OCI-LY7 (cell line): Measurements from ENCODE around the gene TRIM33. TPM values are rescaled to one million over a fixed set of nuclear protein-coding genes. Genes with fewer than 3 reads are reported as not detected.

Source experiments
- BruUV-seq: library from RNA; stranded (reverse); fragments of 400-500 nt; replicated peaks from 2 replicates; lab custom pipeline; 2021; lab: Mats Ljungman, UMichigan
- CTCF ChIA-PET: fragments of 300-600 bp; sonication (Branson Sonifier 250); formaldehyde crosslinking; loops from one replicate; lab custom pipeline; 2022; ENCODE audit warnings: antibody characterized with exemption; ENCODE audit not compliant: unreplicated experiment; lab: Charles Lee
- POLR2A ChIA-PET: fragments of 300-600 bp; sonication (Branson Sonifier 250); formaldehyde crosslinking; loops from one replicate; lab custom pipeline; 2022; ENCODE audit warnings: antibody characterized with exemption; lab: Charles Lee
- DNase-seq: peaks from one replicate; pipeline ENCODE4 v3.0.0-alpha.2; 2015; ENCODE audit warnings: low spot score
- H2AFZ ChIP-seq: fragments of 200-600 bp; sonication (generic), shearing (Covaris generic); 2 replicates; pipeline ENCODE4 v1.6.1; 2014; ENCODE audit warnings: mild to moderate bottlenecking, antibody characterized with exemption, low read length, moderate library complexity
- H3K27ac ChIP-seq: fragments of 200-600 bp; sonication (generic); 2 replicates; pipeline ENCODE4 v1.5.1; 2014; ENCODE audit warnings: mixed run types, low read depth, mild to moderate bottlenecking, moderate library complexity, low read length, inconsistent platforms; ENCODE audit not compliant: poor library complexity, severe bottlenecking
- H3K36me3 ChIP-seq: fragments of 200-600 bp; sonication (generic); 2 replicates; pipeline ENCODE4 v1.6.1; 2014; ENCODE audit warnings: mild to moderate bottlenecking, antibody characterized with exemption, low read length, moderate library complexity, mixed read lengths; ENCODE audit not compliant: insufficient read depth
- H3K4me1 ChIP-seq: fragments of 200-600 bp; sonication (generic); 2 replicates; pipeline ENCODE4 v1.5.1; 2014; ENCODE audit warnings: mild to moderate bottlenecking, low read length; ENCODE audit not compliant: insufficient read depth, poor library complexity, severe bottlenecking
- H3K4me2 ChIP-seq: fragments of 200-600 bp; sonication (generic); 2 replicates; pipeline ENCODE4 v1.6.1; 2014; ENCODE audit warnings: mild to moderate bottlenecking, low read length
- H3K4me3 ChIP-seq: fragments of 200-600 bp; sonication (generic); 2 replicates; pipeline ENCODE4 v1.5.1; 2014; ENCODE audit warnings: mild to moderate bottlenecking, low read depth, low read length; ENCODE audit not compliant: poor library complexity, severe bottlenecking
- H3K79me2 ChIP-seq: fragments of 200-600 bp; sonication (generic); 2 replicates; pipeline ENCODE4 v1.6.1; 2016; ENCODE audit warnings: low read depth, mild to moderate bottlenecking, low read length, moderate library complexity, mixed read lengths; ENCODE audit not compliant: insufficient read depth
- H3K9me2 ChIP-seq: fragments of 200-600 bp; sonication (generic); 2 replicates; pipeline ENCODE4 v1.6.1; 2016; ENCODE audit warnings: mild to moderate bottlenecking, low read length, mixed read lengths; ENCODE audit not compliant: insufficient read depth
- H3K9me3 ChIP-seq: fragments of 200-600 bp; sonication (generic); 2 replicates; pipeline ENCODE4 v1.6.1; 2014; ENCODE audit warnings: mild to moderate bottlenecking, mixed run types, low read length, mixed read lengths
- H4K20me1 ChIP-seq: fragments of 200-600 bp; sonication (generic); 2 replicates; pipeline ENCODE4 v1.6.1; 2014; ENCODE audit warnings: mild to moderate bottlenecking, antibody characterized with exemption, low read length, moderate library complexity, mixed read lengths; ENCODE audit not compliant: insufficient read depth
- CTCF ChIP-seq: fragments of 200-600 bp; sonication (generic); conservative IDR thresholded peaks from 2 replicates; pipeline ENCODE4 v1.5.1; 2014; ENCODE audit warnings: mild to moderate bottlenecking, antibody characterized with exemption, low read length, moderate library complexity, mixed read lengths
- EZH2phosphoT487 ChIP-seq: fragments of 200-600 bp; sonication (generic); IDR thresholded peaks from 2 replicates; pipeline ENCODE4 v1.6.1; 2018; ENCODE audit warnings: low read depth, borderline replicate concordance, mild to moderate bottlenecking, mixed run types, antibody characterized with exemption, low read length, moderate library complexity, mixed read lengths
- intact Hi-C: fragments of 100-400 bp; cut with micrococcal nuclease; formaldehyde crosslinking; loops from one replicate; pipeline ENCODE4 v1.10.0; 2022; ENCODE audit not compliant: unreplicated experiment
- total RNA-seq, 2 experiments: library from RNA; depleted of rRNA in 1 of 2; stranded (reverse); fragments of >200 nt in 1 of 2; shearing (Covaris generic) in 1 of 2; gene quantifications; 2 replicates each; pipeline ENCODE4 v1.2.3, GENCODE V29; 2014 to 2022

Gene TRIM33
- total RNA-seq, 2 experiments from 2014 or later, result 43.0 to 44.7 TPM

GRCh38 chr1:114540821-114541220, 29.8 kb upstream of the TRIM33 start:
- Histone ChIP-seq H3K9me2 (no peaks in the 10 kb centered on the region), H3K9me3 (no peaks in the 10 kb centered on the region), H3K4me2 (no peak overlapping the region), H2AFZ (no peak overlapping the region), H4K20me1 (no peaks in the 10 kb centered on the region), H3K36me3 (no peaks in the 10 kb centered on the region), H3K4me1 (no peaks in the 10 kb centered on the region), H3K27ac (no peak overlapping the region), H3K4me3 (no peak overlapping the region), H3K79me2 (no peaks in the 10 kb centered on the region)
- POLR2A ChIA-PET, result no interaction called here
- CTCF ChIA-PET, result interaction anchor here (0.5 kb wide), 1 partner anchor 18 kb away, joined by 3 read pairs; no protein-coding TSS in a partner anchor
- DNase-seq, result no peak
- BruUV-seq, result no TSS peak
- intact Hi-C loops, result no loop called here
- no peak for TF ChIP-seq EZH2phosphoT487
- no peak for TF ChIP-seq CTCF

- no peak for TF ChIP-seq CTCF
- no peak for DNase-seq
- Histone ChIP-seq H3K27ac (no peak overlapping the region), H3K36me3 (no peaks in the 10 kb centered on the region), H3K79me2 (no peaks in the 10 kb centered on the region), H3K4me3 (no peak overlapping the region), H3K4me2 (no peak overlapping the region), H3K9me3 (no peaks in the 10 kb centered on the region), H3K9me2 (no peaks in the 10 kb centered on the region), H3K4me1 (no peaks in the 10 kb centered on the region), H4K20me1 (no peaks in the 10 kb centered on the region), H2AFZ (no peak overlapping the region)
- ChIA-PET POLR2A (no interaction called here), CTCF (interaction anchor here (0.5 kb wide), 1 partner anchor 19 kb away, joined by 3 read pairs; no protein-coding TSS in a partner anchor)
- BruUV-seq, result no TSS peak
- intact Hi-C loops, result no loop called here
These were observed 29.3 kb upstream of the TRIM33 start for GRCh38 chr1:114540272-114540671.

GRCh38 chr1:114536043-114536442, 25.0 kb upstream of the TRIM33 start:
- no peak overlapping the region for H3K4me3 ChIP-seq
- no peak for TF ChIP-seq EZH2phosphoT487
- H4K20me1 ChIP-seq, result no peaks in the 10 kb centered on the region
- H3K79me2 ChIP-seq, result no peaks in the 10 kb centered on the region
- intact Hi-C loops, result no loop called here
- H3K9me2 ChIP-seq, result no peaks in the 10 kb centered on the region
- no TSS peak for BruUV-seq
- no peak overlapping the region for H3K27ac ChIP-seq
- no peaks in the 10 kb centered on the region for H3K9me3 ChIP-seq
- POLR2A ChIA-PET, result no interaction called here
- no peaks in the 10 kb centered on the region for H3K4me1 ChIP-seq
- no peak overlapping the region for H2AFZ ChIP-seq
- no peaks in the 10 kb centered on the region for H3K36me3 ChIP-seq
- H3K4me2 ChIP-seq, result no peak overlapping the region
- CTCF ChIA-PET, result no interaction called here
- no peak for DNase-seq
